HFF-Myc (cell line): Measurements from ENCODE around the gene ZNF142.

Source experiments
- DNase-seq: peaks from one replicate; pipeline ENCODE4 v3.0.0-alpha.2; 2011; ENCODE audit warnings: low read depth; ENCODE audit errors: extremely low read depth
- H3K4me3 ChIP-seq: replicated peaks from 2 replicates; pipeline ENCODE4 v1.5.1; 2011; ENCODE audit warnings: low read depth, mild to moderate bottlenecking, control low read depth, low read length
- CTCF ChIP-seq: IDR thresholded peaks from 2 replicates; pipeline ENCODE4 v1.5.1; 2012; ENCODE audit warnings: mild to moderate bottlenecking, low read depth, low read length, control low read depth; ENCODE audit errors: missing control alignments

The ZNF142 gene

DNA sequence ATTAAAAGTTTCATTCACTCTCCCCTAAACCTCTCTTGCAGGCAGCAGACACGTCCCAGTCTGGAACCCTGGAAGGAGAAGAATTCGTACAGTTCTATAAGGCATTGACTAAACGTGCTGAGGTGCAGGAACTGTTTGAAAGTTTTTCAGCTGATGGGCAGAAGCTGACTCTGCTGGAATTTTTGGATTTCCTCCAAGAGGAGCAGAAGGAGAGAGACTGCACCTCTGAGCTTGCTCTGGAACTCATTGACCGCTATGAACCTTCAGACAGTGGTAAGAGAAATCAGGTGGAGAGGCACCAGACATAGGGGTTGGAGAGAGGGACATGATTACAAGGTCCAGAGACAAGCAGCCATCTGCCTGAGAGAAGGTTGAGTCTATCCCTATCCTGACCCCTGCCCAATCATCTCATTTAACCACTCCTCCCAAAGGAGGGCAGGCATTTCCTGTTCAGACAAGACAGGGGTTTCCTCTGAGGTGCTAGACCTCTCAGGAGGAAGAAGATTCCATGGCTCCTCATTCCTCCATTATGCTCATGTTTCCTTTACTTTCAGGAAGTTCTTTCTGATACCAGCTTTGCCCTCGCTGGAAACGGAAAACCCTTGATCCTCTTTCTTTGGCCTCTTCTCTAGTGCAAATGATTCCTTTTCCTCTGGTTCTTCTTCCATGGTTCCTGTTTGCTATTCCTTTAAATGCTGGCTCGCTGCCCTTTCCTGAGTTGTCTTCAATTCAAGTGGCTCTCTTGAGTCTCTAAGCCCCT is 36.6 kb downstream of the ZNF142 start:
- no peak for DNase-seq
- TF ChIP-seq CTCF = no peak
- H3K4me3 ChIP-seq = no peak overlapping the region

DNA sequence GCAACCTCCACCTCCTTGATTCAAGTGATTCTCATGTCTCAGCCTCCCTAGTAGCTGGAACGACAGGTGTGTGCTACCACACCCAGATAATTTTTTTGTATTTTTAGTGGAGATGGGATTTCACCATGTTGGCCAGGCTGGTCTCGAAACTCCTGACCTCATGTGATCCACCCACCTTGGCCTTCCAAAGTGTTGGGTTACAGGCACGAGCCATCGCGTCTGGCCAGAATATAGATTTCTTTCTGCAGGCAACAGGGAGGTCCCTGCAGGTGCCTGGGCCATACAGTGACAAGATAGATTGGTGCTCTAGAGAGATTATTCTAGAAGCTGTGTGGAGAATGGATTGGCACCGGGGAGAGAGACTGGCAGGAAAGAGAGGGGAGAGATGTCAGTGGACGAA is 38.4 kb downstream of the ZNF142 start:
- no peak overlapping the region for H3K4me3 ChIP-seq
- no peak for DNase-seq
- no peak for TF ChIP-seq CTCF

- no peak for DNase-seq
- TF ChIP-seq CTCF = no peak
- H3K4me3 ChIP-seq = no peak overlapping the region
Observed at GRCh38 chr2:218618102-218618860, 41.1 kb downstream of the ZNF142 start.

DNA sequence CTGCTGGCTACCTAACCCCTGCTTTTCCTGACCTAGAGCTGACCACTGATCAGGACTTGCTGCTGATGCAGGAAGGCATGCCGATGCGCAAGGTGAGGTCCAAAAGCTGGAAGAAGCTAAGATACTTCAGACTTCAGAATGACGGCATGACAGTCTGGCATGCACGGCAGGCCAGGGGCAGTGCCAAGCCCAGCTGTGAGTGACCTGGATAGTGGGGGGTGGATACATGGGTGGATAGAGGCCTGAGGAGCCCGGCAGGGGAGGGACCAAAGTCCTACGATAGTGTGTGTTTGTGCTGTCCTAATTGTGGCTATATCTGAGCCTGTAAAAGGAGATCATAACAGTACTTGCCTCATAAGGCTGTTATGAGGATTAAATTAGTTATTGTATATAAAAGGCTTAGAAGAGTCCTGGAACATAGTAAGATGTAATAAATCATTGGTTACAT is 43.5 kb downstream of the ZNF142 start:
- no peak for TF ChIP-seq CTCF
- no peak for DNase-seq
- H3K4me3 ChIP-seq = no peak overlapping the region

DNA sequence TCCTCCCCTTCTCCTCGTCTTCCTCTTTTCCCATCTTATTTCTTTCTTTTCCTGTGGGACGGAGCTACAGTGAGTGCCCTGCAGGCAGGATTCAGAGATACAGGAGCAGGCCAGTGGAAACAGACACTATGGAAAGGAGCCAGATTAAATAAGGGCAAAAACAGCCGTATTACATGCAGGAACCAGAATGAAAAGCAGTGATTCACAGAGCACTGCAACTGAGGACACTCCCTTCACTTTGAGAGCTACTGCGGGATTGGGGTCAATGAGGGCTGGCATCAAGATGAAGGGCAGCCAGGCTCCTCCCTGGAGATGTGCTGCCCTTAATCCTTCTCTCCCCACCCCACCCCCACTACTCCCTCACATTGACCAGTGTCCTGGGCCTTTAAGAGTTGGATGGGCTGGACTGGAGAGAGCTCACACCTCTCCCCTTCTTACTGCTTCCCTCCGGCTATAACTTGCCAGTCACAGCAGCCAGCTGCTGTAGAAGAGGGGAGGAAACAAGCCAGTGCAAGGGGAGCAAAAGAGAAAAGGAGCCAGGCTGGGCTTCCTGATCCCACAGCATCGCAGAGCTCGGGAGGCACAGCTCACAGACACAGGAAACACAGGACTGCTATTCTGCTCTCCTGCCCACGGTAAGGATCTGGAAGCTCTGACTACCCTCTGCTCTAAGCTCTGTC is 51.8 kb downstream of the ZNF142 start, which contains the start of gene PLCD4:
PLCD4 (plus strand) TSS at position 464 of the 680 bp plus-strand sequence. CDS start 7,841 bp downstream, outside the sequence.
- peak within 1 kb of the TSS; percentile 29 for H3K4me3 ChIP-seq
- TF ChIP-seq CTCF = no peak
- peak; percentile 44 for DNase-seq

- no peak for TF ChIP-seq CTCF
- no peak overlapping the region for H3K4me3 ChIP-seq
- DNase-seq = peak; percentile 69
Observed at GRCh38 chr2:218605432-218605831, 54.0 kb downstream of the ZNF142 start.
